NCI-H2107 (cell line): ENCODE data around the gene FGF14.
"Not testable (repeated sequence)": the region's sequence is repeated elsewhere in the genome, so short reads cannot be mapped to it uniquely, and the experiment has no call there.

ENCODE experiments used
- DNase-seq: peaks from one replicate; lab custom pipeline; 2025; lab: John Stamatoyannopoulos, UW

FGF14 gene

GRCh38 chr13:102195566-102196462, 206.0 kb downstream of the FGF14 start:
- DNase-seq = no peak

- DNase-seq = no peak
Observed at GRCh38 chr13:102192858-102193257, 209.0 kb downstream of the FGF14 start.

DNA sequence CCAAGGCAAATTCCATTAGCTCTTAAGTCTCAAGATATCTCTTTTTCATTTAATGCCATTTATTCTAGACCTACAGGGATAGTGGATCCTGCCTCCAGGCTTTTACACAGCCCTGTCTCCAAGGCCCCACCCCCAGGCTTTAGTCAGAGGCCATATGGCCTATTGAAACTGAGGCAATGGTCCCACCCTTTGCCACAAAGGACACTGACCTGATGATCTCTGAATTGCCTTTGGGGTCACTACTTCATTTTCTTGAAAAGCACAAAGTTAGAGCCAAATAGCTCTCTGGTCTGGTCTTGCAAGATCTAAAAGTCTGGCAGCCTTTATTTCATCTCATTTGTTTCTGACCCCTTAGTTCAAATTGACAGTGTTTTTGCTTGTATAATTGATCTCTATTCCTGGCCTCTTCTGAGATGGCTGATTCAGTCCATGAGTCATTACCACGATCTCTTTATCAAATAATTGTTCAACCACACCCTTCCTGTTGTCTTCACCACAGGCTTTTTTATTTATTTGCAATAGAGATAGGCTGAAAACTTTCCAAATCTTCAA, 209.8 kb downstream of the FGF14 start:
- DNase-seq = no peak

- DNase-seq = no peak
Observed at GRCh38 chr13:102190930-102191329, 210.9 kb downstream of the FGF14 start.

DNA sequence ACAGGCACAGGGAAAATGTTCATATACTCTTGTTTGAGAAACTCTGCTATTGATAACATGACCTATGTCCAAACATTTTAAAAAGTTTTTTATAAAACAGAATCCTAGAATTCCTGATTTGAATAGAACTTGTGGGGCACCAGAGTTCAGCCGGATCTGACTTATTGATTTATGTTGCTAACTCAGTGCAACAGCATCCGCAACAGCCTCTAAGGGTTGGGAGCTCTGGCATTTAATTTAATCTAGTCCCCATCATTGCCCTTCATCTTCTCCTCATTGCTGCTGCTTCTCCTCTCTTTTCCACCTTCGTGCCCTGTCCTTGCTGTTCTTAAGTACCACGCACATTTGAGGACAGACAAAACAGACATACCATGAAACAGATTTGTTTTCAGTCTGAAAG, 214.5 kb downstream of the FGF14 start:
- DNase-seq = no peak

GRCh38 chr13:102185375-102185984, 216.4 kb downstream of the FGF14 start:
- no peak for DNase-seq

DNA sequence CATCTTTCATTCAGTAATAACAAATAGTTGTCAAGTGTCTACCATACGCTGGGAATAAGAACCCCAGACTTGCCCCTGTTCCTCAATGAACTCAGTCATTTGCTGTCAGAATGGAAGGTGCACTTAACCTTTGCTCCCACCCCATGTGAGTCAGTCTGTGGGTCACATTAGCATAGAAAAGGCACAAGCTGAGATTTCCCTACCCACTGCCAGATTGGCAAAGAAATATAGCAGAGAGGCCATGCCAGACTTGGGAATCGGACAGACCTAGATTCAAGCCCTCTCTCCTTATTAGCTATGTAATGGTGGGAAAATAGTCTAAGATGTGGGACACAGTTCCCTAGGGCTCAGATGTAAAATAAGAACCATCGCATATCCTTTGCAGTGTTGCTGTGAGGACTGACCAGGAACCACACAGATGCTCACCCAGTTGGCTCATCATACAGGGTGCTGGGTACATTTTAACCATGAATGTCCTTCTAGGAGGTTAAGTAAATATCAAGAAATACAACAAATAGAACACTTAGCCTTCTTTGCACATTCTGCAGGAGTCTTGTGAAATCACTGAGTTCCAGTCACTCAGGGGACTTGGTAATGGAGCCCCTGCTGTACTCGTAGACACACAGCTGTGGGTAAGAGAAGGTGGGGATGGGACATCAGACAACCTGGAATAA, 218.2 kb downstream of the FGF14 start:
- no peak for DNase-seq

GRCh38 chr13:102182170-102182569, 219.7 kb downstream of the FGF14 start:
- no peak for DNase-seq

GRCh38 chr13:102177431-102177830, 224.4 kb downstream of the FGF14 start:
- no peak for DNase-seq

- DNase-seq = no peak
Observed at GRCh38 chr13:102176846-102177245, 225.0 kb downstream of the FGF14 start.

DNA sequence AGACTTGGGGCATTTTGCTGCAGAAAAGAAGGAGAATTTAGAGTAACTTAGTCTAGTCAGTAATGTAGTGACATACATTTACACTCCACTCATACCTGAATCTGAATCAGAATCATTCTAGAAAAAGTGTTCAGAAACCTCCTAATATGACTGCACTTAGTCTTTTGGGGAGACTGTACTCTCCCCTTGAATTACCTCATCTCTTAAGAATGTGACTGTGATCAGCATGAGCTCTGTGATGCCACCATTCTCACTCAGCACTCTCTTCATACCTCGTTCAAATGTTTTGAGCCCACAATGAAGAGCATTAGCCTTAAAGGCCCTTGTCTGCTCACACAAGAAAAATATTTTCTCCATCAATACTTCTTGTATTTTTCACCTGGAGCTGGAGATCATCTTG, 229.4 kb downstream of the FGF14 start:
- no peak for DNase-seq

- no peak for DNase-seq
Observed at GRCh38 chr13:102170305-102170704, 231.5 kb downstream of the FGF14 start.

- DNase-seq = no peak
Observed at GRCh38 chr13:102169471-102170015, 232.3 kb downstream of the FGF14 start.

- no peak for DNase-seq
Observed at GRCh38 chr13:102152790-102153189, 249.1 kb downstream of the FGF14 start.

- DNase-seq = no peak
Observed at GRCh38 chr13:102147353-102147752, 254.5 kb downstream of the FGF14 start.

DNA sequence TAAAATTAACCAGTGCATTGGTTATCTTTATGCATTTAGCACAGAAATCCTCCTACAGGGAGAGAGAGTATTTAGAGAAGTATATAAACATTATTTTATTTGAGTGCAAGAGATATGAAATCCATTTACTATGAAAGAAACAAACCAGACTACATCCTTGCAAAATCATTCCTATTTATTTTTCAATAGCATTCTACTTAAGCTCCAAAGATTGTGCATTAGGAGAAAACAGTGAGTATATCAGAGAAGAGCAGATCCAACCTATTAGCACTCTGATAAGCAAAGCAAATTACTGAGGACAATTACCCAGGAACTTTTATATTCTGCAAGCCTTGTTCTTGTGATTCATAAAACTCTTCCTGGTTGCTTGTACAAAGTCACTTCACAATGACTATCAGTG, 256.1 kb downstream of the FGF14 start:
- DNase-seq = no peak

DNA sequence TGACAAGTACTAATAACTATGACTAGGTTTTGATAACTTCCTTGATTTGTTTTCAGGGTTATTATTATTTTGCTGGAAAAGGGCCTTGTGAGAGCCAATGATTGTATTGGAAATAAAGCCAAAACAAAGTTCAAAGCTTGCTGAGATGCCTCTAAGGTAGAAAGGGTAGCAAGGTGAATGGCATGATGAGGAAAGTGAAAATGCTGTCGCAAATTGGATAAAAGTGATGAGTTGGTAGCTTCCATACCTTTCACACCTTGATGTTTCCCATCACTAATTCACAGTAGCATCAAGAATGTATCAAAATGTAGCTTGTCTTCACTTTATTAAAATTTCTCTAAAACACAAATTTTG, 259.4 kb downstream of the FGF14 start:
- DNase-seq = no peak

DNA sequence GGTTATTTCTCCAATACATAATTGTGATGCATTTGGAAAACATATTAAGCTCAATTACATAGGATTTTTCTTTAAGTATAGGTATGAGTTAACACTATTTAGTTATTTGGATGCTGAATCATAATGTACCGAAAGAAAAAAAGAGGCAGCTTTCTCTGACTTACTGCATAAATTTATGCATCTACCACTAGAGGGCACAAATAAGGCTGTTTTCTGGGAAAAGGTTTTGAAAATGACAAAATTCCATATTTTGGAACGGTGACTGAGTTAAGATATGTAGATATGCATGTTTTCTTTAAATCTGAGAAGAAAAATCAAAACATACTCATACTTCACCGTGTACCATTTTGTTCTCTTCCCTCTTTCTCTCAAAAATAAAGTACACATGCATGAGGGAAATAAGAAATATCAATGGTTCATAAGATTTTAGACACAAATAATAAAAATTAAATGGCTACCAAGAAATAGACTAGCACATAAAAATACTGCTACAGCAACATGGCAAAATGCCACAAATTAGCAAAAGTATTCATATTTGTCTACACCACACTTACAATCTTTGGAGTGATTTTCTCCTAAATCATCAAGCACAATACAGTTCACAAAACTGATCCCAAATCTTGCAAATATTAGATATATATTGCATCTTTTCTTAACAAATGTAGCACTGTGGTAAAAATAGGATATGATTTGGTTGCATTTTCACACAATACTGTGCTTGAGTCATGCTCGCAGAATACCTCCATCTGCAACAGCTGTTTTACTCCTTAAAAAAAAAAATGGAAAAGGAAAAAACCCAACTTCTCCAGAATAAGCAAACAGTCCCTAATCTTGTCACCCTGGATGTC, 260.0 kb downstream of the FGF14 start:
- no peak for DNase-seq

DNA sequence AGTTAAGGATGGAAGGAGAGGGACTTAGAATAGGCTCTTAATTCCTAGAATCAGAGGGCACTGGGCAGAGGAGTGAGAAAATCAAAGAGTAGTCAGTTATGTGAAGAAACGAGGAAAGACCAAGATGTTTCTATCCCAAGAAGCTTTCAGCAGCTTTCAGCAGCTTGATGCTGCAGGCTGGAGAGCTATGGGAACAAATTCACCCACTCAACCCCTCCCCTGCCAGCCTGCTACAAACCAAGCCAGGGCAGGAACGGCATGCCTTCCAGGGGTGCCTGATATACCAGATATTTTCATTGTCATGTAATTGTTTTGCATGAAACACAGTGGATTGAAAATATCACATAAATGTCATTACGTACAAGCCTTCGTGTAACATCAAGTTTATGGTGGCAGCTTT, 262.2 kb downstream of the FGF14 start:
- DNase-seq = no peak

DNA sequence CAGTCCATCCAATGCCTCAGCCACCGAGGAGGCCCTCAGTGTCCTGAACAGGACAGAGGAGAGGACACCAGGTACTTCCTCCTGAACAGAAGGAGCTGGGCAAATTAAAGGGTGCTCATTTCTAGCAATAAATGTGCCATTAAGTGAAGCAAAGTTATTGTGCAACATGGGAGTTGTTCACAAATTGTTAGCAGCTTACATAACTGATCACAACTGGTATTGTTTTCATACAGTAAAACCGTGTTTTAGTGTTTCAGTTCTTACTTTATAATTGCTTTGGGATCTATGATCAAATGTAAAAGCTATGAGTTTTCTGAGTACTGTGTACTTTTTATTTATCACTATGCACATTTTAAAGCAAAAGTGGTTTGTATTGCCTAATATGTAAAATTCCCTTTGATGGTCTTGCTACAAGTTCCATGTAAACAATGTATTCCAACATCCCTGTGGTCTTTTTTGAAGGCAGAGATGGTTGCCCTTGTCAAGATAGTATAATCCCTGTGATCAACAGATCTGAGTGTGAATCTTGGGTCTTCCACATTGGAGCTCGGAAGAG, 263.1 kb downstream of the FGF14 start:
- DNase-seq = no peak

DNA sequence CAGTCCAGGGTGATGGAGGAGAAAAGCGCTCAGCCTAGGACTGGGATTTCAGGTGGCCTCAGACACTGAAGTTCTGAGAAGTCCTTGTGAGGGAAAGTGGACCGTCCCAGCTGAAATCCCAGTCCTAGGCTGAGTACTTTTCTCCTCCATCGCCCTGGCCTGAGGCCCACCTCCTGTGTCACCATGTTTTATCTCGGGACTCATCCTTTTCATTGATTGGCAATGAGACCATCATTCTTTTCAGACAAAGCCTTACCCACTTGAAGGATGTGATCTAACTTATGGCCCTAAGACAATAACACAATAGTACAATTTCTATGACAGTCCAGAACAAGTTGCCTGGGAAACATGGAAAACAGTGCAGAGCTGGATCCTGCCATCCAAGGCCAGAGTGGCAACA, 263.9 kb downstream of the FGF14 start:
- DNase-seq = not testable (repeated sequence)
